ENCODE measurements around the gene CENPL. TPM values are rescaled to one million over a fixed set of nuclear protein-coding genes. Genes with fewer than 3 reads are reported as not detected.

The CENPL gene
- total and polyA plus RNA-seq, 2 of the 8 experiments (the other 6 are each of a cell fraction or from before 2014, with no cell fraction given), result 6.6 to 16.0 TPM

GRCh38 chr1:173824315-173825081 lies at the start of gene CENPL, which contains the start of gene DARS2 (continued):
- TF ChIP-seq USF2 (IDR thresholded peaks at IDR 0.05; ENCODE audit: low read length), result no peak
- TF ChIP-seq POLR2A (IDR thresholded peaks at IDR 0.05; ENCODE audit: control extremely low read depth in 1 of 2, low read depth in 2 of 2, low read length in 2 of 2), result peak; percentile 63 to 85
- peak; percentile 55 for TF ChIP-seq SIX5 (IDR thresholded peaks at IDR 0.05; ENCODE audit: low read depth, low read length)
- TF ChIP-seq ZNF274 (IDR thresholded peaks at IDR 0.05; ENCODE audit: borderline replicate concordance, extremely low read depth, low read length), result no peak
- no peak for TF ChIP-seq FOSL1 (IDR thresholded peaks at IDR 0.05; ENCODE audit: insufficient read depth, low read depth, low read length)
- no peak for TF ChIP-seq SP2 (IDR thresholded peaks at IDR 0.05; ENCODE audit: low read length)
- TF ChIP-seq EGR1 (IDR thresholded peaks at IDR 0.05; ENCODE audit: borderline replicate concordance, low read depth, low read length), result no peak
- peak; percentile 70 for TF ChIP-seq TAF7 (optimal IDR thresholded peaks at IDR 0.05; ENCODE audit: borderline replicate concordance, low read depth, low read length)
- TF ChIP-seq RAD21 (IDR thresholded peaks at IDR 0.05 in 1 of 2, conservative IDR thresholded peaks at IDR 0.05 in 1 of 2; ENCODE audit: low read depth in 2 of 2, low read length in 2 of 2), result no peak; a peak in 1 of 4 replicates
- TF ChIP-seq POLR2AphosphoS5 (IDR thresholded peaks at IDR 0.05; ENCODE audit: low read depth, low read length), result peak; percentile 94
- TF ChIP-seq GTF2F1 (IDR thresholded peaks at IDR 0.05; ENCODE audit: borderline replicate concordance, low read depth, low read length), result no peak
- no peak for TF ChIP-seq TCF12 (IDR thresholded peaks at IDR 0.05; ENCODE audit: low read depth, low read length)
- 0 out of 2 replicates have a peak, but pooled peaks have one; percentile 34 for TF ChIP-seq RBBP5 (IDR thresholded peaks at IDR 0.05; ENCODE audit: borderline replicate concordance, low read depth, low read length)
- TF ChIP-seq CEBPB (IDR thresholded peaks at IDR 0.05; ENCODE audit: low read depth, low read length), result peak; percentile 66; the same call in 1 of the 2 replicates
- TF ChIP-seq EP300 (IDR thresholded peaks at IDR 0.05; ENCODE audit: borderline replicate concordance in 1 of 2, low read depth in 2 of 2, low read length in 2 of 2), result no peak
- TF ChIP-seq SP1 (IDR thresholded peaks at IDR 0.05; ENCODE audit: low read depth, low read length), result no peak
- 0 out of 2 replicates have a peak, but pooled peaks have one; percentile 26 for TF ChIP-seq TEAD4 (IDR thresholded peaks at IDR 0.05; ENCODE audit: low read depth, low read length)
- no peak for TF ChIP-seq RFX5 (IDR thresholded peaks at IDR 0.05; ENCODE audit: borderline replicate concordance, low read depth, low read length)
- no peak; the same call in 1 of the 2 replicates for TF ChIP-seq CHD2 (IDR thresholded peaks at IDR 0.05; ENCODE audit: low read length)
- TF ChIP-seq JUND (IDR thresholded peaks at IDR 0.05; ENCODE audit: low read length), result 0 out of 2 replicates have a peak, but pooled peaks have one; percentile 6
- peak; percentile 65; the same call in 1 of the 2 replicates for TF ChIP-seq SP4 (IDR thresholded peaks at IDR 0.05; ENCODE audit: low read length)
- TF ChIP-seq CTBP2 (IDR thresholded peaks at IDR 0.05; ENCODE audit: borderline replicate concordance, insufficient read depth, insufficient read length, low read length), result peak; percentile 40
